Mesodermal cell (in vitro differentiated cells): ENCODE results near the gene SLC51B.

ENCODE experiments used
- H3K27ac ChIP-seq: 2 replicates; pipeline ENCODE4 v1.7.0; 2013; ENCODE audit warnings: mild to moderate bottlenecking, low read depth, low read length, moderate library complexity; ENCODE audit not compliant: severe bottlenecking
- H3K36me3 ChIP-seq: 2 replicates; pipeline ENCODE4 v1.7.1; 2013; ENCODE audit warnings: mild to moderate bottlenecking, low read length, moderate library complexity; ENCODE audit not compliant: control insufficient read depth, insufficient read depth
- H3K4me1 ChIP-seq: one replicate; pipeline ENCODE4 v1.7.1; 2013; ENCODE audit warnings: mild to moderate bottlenecking, low read length; ENCODE audit not compliant: insufficient read depth, control insufficient read depth, poor library complexity, severe bottlenecking
- H3K4me3 ChIP-seq: 2 replicates; pipeline ENCODE4 v1.7.0; 2013; ENCODE audit warnings: low read length, control low read depth, mild to moderate bottlenecking; ENCODE audit not compliant: insufficient read depth, poor library complexity, severe bottlenecking; ENCODE audit errors: extremely low read depth
- H3K9me3 ChIP-seq: 2 replicates; pipeline ENCODE4 v1.7.1; 2013; ENCODE audit warnings: mild to moderate bottlenecking, low read length, moderate library complexity; ENCODE audit not compliant: control insufficient read depth
- WGBS, 2 experiments: methylation state at CpG; one replicate each; pipeline ENCODE4 v1.1.5; 2013; ENCODE audit warnings: missing lambda C conversion rate in 2 of 2; ENCODE audit not compliant: insufficient coverage in 2 of 2; 5-methylcytosine and 5-hydroxymethylcytosine counted together

Gene SLC51B

DNA sequence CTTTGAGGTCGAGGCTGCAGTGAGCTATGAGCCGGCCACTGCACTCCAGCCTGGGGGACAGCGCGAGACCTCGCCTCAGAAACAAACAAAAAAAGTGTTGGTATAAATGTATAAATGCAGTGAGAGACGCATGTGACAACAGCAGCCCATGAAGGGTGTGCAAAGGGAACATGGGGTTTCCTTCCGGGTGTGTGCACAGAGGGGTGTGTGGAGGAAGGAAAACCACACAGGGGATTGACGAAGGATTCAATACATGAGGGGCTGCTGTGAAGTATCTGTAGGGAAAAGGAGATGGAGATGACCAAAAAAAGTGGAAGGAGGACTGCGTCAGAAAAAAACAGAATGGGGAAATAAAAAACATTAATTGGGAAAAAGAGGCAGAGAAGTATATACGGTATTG lies 16.8 kb upstream of the SLC51B start:
- no peak overlapping the region for H3K27ac ChIP-seq
- peaks cover 10% of the 10 kb centered on the region for H3K4me1 ChIP-seq
- WGBS, 2 experiments = 83 to 91% methylated on average over 9 of the region's 10 CpGs
- H3K4me3 ChIP-seq = peak overlapping the region; percentile 80
- no peaks in the 10 kb centered on the region for H3K9me3 ChIP-seq
- H3K36me3 ChIP-seq = peaks cover 26% of the 10 kb centered on the region

DNA sequence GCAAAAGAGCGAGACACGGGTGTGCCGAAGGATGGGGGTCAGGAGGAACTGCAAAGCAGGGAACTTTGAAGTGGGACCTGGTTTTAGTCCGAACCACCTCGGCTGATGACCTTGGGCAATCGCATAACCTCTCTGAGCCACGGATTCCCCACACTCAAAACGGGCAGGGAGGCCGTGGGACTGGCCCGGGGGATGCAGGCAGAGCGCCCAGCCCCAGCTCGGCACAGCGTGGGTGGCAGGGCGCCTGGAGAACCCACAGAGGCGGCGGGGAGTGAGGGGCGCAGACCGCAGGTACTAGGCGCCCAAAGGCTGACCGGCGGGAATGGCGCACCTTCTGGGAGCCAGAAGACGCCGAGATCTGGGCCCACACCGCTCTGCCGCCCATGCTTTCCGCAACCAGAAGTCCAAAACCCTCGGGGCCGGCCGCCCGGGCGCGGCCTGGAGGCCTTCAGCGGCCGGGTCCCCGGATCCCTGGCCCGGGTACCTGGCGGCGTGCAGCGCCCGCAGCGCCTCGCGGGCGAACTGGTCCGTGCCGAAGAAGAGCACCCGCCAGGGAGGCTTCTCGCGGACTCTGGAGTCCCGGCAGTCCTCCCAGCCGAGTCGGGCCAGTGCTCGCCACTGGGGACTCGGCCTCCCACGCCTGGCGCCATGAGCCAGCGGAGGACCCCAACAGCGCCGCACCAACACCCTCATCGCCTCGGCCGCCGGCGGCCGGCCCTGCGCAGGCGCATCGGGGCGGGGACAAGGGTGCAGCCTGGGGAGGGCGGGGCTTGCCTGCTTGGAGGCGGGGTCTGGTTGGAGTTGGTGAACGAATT lies 16.1 kb upstream of the SLC51B start, which contains the start of gene MTFMT:
MTFMT (minus strand) TSS at position 719 of the 815 bp plus-strand sequence; CDS start at position 693, 26 bp downstream.
- peaks cover 21% of the 10 kb centered on the region for H3K36me3 ChIP-seq
- H3K9me3 ChIP-seq = no peaks in the 10 kb centered on the region
- peaks cover 10% of the 10 kb centered on the region for H3K4me1 ChIP-seq
- WGBS, 2 experiments = 0 to 1% methylated on average over 45 to 57 of the region's 73 CpGs
- no peak within 1 kb of the TSS for H3K27ac ChIP-seq
- peak within 1 kb of the TSS; percentile 80 for H3K4me3 ChIP-seq

DNA sequence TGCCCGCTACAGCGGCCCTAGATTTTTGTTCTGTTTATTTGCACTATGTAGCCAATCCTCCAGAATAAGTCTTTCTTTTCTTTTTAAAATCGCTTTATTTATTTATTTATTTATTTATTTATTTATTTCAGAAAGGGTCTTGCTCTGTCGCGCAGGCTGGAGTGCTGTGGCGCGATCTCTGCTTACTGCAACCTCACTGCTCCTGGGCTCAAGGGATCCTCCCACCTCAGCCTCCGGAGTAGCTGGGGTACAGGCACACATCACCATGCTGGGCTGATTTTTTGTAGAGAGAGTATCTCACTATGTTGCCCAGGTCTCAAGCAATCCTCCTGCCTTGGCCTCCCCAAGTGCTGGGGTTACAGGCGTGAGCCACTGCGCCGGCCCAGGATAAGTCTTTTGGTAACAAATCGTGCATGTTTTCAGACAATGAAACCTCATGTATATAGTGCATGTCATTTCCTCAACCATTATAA lies 15.4 kb upstream of the SLC51B start:
- Histone ChIP-seq H3K4me3 (peak overlapping the region; percentile 80), H3K9me3 (no peaks in the 10 kb centered on the region), H3K36me3 (peaks cover 17% of the 10 kb centered on the region), H3K27ac (no peak overlapping the region), H3K4me1 (peaks cover 10% of the 10 kb centered on the region)
- 80 to 85% methylated on average over 5 to 9 of the region's 12 CpGs for WGBS, 2 experiments

DNA sequence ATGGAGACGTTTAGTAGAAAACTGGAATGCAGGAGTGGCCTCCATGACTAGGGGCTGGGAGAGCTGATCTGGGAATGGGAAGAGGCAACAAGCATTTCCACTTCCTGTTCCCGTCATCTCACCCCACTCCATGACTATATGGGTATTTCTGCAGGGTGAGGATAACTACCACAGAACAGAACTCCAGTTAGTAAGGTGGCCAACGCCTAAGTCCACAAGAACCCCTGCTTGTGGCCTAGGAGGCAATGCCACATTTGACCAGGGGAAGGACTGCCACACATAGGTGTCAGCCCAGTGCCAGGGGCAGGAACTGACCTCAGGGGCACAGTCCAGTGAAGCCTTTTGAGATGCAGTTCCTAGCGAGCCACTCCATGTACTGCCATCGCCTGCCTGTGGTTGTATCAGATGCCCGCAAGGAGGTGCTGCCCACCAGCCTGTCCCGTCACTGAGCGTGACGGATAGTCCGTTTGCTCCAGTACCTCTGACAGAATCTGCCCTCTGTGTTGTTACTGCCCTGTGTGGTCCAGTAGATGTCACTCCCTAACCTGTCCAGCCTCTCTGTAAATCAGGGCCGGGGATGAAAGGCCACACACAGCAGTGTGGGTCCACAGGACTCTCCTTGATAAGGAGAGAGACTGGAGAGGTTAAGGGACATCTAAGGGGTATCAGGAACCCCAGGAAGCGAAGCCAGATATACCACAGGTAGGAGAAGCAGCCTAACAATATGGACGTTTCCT lies 12.2 kb upstream of the SLC51B start:
- Histone ChIP-seq H3K27ac (peak overlapping the region; percentile 41), H3K4me1 (peaks cover 6% of the 10 kb centered on the region), H3K4me3 (no peak overlapping the region), H3K36me3 (no peaks in the 10 kb centered on the region), H3K9me3 (no peaks in the 10 kb centered on the region)
- 25 to 35% methylated on average over 10 to 11 of the region's 13 CpGs for WGBS, 2 experiments

DNA sequence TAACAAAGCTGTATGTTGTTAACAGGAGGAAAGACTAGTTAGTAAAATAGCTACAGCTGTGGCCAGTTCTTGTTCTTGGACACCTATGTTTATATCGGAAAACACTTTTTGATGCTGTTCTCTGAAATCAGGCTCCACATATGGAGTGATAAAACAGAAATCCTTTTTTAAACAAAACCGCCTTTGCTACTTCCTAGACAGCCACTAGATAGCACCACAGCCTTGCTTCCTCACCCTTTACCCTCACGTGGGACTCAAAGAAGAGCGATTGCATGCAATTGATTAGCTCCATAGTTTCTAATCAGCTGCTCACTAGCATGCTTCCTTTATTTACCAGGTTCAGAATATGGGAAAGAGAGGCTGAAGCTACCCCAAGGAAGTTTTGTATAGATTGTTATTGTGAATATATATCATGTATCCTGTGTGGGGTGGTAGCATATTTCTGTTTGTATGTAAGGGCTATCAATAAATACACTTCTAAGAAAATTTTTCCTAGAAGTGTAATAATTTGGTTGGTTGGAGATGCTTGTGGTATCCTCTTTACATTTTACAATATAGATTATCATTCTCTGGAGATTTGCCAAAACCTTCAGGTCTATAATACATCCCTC lies 11.4 kb upstream of the SLC51B start:
- H3K4me3 ChIP-seq = no peak overlapping the region
- 7 to 26% methylated on average over 2 to 3 of the region's 4 CpGs for WGBS, 2 experiments
- H3K36me3 ChIP-seq = no peaks in the 10 kb centered on the region
- no peaks in the 10 kb centered on the region for H3K4me1 ChIP-seq
- H3K27ac ChIP-seq = peak overlapping the region; percentile 23
- no peaks in the 10 kb centered on the region for H3K9me3 ChIP-seq

DNA sequence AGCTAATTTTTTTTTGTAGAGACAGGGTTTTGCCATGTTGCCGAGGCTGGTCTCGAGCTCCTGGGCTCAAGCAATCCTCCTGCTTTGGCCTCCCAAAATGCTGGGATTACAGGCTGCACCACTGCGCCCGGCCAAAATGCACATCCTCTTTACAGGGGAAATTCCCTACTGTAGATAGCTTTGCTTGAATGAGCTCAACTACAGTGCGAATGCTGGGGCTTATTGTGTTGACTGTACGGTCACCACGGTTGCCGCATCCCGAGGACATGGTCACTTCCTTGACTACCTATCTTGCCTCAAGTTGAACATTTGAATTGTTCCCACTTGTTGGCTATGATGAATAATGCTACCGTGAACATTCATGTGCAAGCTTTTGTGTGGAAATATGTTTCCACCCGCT lies 10.5 kb upstream of the SLC51B start:
- Histone ChIP-seq H3K4me3 (no peak overlapping the region), H3K9me3 (no peaks in the 10 kb centered on the region), H3K4me1 (no peaks in the 10 kb centered on the region), H3K36me3 (no peaks in the 10 kb centered on the region), H3K27ac (no peak overlapping the region)
- 92 to 95% methylated on average over 9 to 11 of the region's 11 CpGs for WGBS, 2 experiments

DNA sequence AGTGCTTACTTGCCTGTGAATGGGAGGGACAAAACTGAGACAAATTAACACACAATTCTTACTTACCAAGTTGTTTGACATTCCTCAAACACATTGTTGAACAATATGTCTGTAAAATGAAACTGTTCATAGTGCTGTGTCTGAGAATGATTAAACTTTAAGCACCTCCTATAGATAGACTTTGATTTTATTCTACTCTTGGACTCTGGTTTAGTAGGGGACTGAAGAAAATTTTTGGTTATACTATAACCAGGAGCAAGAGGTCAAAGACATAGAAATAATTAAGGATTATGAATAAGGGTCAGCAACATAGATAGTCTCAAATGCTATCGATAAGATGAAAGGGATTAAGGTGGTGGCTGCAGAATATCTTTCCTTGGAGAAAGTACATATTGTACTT lies 7.9 kb upstream of the SLC51B start:
- no peaks in the 10 kb centered on the region for H3K9me3 ChIP-seq
- no peak overlapping the region for H3K4me3 ChIP-seq
- H3K4me1 ChIP-seq = no peaks in the 10 kb centered on the region
- WGBS, 2 experiments = no CpG with 5 or more reads among the region's 1 CpG
- H3K27ac ChIP-seq = no peak overlapping the region
- no peaks in the 10 kb centered on the region for H3K36me3 ChIP-seq

DNA sequence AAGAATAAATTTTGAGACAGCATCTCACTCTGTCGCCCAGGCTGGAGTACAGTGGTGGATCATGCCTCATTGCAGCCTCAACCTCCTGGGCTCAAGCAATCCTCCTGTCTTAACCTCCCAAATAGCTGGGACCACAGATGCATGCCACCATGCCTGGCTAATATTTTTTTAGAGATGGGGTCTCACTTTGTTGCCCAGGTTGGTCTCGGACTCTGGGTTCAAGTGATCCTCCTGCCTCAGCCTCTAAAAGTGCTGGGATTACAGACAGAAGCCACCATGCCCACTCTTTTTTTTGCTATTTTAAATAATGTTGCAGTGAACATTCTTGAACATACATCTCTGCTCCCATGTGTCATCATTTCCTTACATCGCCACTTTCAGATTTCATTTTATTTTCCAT lies 6.8 kb upstream of the SLC51B start:
- no peaks in the 10 kb centered on the region for H3K9me3 ChIP-seq
- no peak overlapping the region for H3K27ac ChIP-seq
- H3K36me3 ChIP-seq = no peaks in the 10 kb centered on the region
- 94 to 100% methylated on average over 2 to 3 of the region's 3 CpGs for WGBS, 2 experiments
- no peak overlapping the region for H3K4me3 ChIP-seq
- no peaks in the 10 kb centered on the region for H3K4me1 ChIP-seq

DNA sequence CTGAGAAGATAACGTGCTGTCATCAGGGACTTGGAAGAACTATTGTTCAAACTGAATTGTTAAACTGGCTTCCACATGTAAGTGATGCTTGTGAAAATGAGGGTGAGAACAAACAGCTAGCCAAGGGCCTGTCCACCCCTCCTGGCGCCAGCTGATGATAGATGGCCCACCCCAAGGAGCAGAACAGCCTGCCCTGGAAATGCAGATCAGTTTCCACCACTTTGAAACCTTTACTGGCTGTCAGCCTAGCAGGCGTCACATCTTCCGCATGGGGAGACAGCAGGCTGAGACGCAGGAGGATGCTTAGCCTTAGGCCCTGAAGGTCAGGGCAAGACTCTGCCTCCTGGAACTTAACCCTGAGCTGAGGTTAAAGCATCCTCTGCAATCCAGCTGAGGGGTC lies 6.4 kb upstream of the SLC51B start:
- no peak overlapping the region for H3K4me3 ChIP-seq
- H3K27ac ChIP-seq = no peak overlapping the region

DNA sequence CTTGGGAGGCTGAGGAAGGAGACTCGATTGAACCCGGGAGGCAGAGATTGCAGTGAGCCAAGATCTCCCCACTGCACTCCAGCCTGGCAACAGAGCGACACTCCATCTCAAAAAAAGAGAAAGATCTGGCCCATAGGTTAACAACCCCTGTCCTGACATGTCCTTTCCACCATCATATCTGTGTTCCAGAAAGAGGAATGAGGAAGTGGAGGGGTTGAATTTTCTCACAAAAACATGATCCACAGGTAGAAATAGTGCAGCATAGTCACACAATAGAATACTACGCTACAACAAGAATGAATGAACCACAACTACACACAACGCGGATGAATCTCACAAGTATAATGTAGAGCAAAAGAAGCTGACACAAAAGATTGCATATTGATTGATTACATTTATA lies 4.7 kb upstream of the SLC51B start:
- 89 to 93% methylated on average over 2 of the region's 6 CpGs for WGBS, 2 experiments
- H3K27ac ChIP-seq = no peak overlapping the region
- no peak overlapping the region for H3K4me3 ChIP-seq
- no peaks in the 10 kb centered on the region for H3K4me1 ChIP-seq
- no peaks in the 10 kb centered on the region for H3K36me3 ChIP-seq
- no peaks in the 10 kb centered on the region for H3K9me3 ChIP-seq

More for the DNA sequence above, 6.4 kb upstream of the SLC51B start:
- no peaks in the 10 kb centered on the region for H3K9me3 ChIP-seq
- no peaks in the 10 kb centered on the region for H3K4me1 ChIP-seq
- H3K36me3 ChIP-seq = no peaks in the 10 kb centered on the region
- WGBS, 2 experiments = 83 to 84% methylated on average over 5 of the region's 5 CpGs
